Stimulated activated CD8-positive, alpha-beta memory T cell treated with anti-CD3 and anti-CD28 coated beads, Interleukin-15, amount 100 ng/mL, for 1 hour (primary cell): ENCODE measurements around the gene ELMO1.

ENCODE experiments used
- DNase-seq: peaks from one replicate; pipeline ENCODE4 v3.0.0-alpha.2; 2020; ENCODE audit warnings: low read depth

The ELMO1 gene

DNA sequence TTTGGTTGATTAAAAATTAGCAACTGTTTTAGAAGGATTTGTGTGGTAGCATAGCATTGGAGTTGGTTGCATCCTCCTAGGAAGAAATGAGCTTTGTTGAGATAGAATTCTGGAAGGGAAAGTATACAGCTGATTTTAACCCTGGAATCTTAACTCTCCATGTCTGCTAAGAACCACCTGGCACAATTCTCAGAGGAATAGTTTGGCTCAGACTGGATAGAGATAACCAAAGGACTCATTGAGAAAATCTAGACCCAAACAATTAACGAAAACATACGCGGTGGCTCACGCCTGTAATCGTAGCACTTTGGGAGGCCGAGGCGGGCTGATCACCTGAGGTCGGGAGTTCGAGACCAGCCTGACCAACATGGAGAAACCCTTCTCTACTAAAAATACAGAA, 625.3 kb downstream of the ELMO1 start:
- no peak for DNase-seq

DNA sequence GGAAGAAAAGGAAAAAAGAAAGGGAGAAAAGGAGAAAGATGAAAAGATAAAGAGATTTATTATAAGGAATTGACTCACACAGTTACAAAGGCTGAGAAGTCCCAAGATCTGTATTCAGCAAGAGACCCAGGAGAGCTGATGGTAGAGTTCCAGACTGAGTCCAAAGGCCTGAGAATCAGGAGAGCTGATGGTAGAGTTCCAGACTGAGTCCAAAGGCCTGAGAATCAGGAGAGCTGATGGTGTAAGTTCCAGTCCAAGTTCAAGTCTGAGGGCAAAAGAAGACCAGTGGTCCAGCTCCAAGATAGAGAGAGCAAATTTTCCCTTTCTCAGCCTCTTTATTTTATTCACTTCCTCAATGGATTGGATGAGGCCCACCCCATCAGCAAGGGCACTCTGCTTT, 627.0 kb downstream of the ELMO1 start:
- no peak for DNase-seq

- DNase-seq = no peak
Measured at GRCh38 chr7:36820527-36821170, 628.0 kb downstream of the ELMO1 start.

GRCh38 chr7:36819639-36820038, 629.0 kb downstream of the ELMO1 start:
- no peak for DNase-seq

- DNase-seq = no peak
Measured at GRCh38 chr7:36814311-36814710, 634.4 kb downstream of the ELMO1 start.

- DNase-seq = no peak
Measured at GRCh38 chr7:36811807-36812206, 636.9 kb downstream of the ELMO1 start.

DNA sequence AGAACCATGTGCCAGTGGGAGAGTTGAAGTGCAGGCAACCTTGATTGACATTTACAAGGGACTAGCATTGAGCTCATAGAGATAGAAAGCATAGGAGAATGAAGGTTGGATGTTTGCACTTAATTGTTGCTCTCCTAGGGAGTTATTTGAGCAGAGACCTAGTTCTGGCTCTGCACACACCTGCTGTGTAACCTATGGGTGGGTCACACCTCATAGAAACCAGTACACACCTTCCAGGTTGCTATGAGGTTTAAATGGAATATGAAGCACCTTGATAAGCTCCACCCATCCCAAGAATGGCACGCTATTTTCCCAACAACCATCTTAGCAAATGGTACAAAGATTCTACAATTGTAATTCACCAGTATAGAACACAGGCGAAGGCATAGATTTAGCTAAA, 638.2 kb downstream of the ELMO1 start:
- no peak for DNase-seq

GRCh38 chr7:36810032-36810431, 638.6 kb downstream of the ELMO1 start:
- DNase-seq = no peak

GRCh38 chr7:36809510-36809909, 639.2 kb downstream of the ELMO1 start:
- DNase-seq = no peak

DNA sequence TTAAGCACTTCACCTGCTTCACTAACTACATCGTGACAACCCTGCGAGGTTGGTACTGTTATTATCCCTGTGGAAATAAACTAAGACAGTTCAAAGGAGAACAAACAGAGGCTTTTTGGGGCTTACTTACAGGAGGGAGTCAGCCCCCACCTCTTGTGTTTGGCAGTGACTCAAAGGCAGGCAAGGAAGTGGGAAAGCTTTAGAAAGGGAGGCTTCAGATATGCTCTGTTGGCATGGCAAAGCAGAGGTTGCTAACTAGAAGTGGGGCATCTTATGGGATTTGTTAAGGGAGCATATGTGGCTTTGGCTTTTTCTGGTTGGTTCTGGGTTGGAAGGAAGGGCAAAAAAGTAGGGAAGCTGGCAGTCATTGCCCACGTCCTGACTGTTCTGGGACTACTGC, 639.6 kb downstream of the ELMO1 start:
- no peak for DNase-seq

DNA sequence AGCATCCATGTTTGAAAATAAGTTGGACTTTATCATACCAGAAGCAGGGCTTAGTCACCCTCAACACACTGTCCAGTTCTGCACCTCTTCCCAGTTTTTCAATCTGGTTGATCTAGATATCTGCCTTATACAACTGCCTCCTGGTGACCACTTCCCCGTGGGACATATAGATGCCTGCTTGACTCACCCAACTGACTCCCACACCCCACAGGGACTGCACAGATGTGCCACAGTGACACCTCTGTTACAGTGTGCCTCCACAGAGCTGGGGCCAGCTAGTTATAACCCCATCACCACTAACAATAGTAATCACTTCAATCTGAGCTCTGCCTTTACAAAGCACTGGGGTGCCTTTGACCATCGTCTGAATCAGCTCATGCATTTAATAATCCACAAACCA, 641.8 kb downstream of the ELMO1 start:
- DNase-seq = no peak
